CD1c-positive myeloid dendritic cell (primary cell): ENCODE data around the gene NECAP2.
"Not testable (repeated sequence)": the region's sequence is repeated elsewhere in the genome, so short reads cannot be mapped to it uniquely, and the experiment has no call there.

Experiments used
- DNase-seq: peaks from one replicate; pipeline ENCODE4 v3.0.0-alpha.2; 2016; ENCODE audit errors: extremely low spot score

The NECAP2 gene

DNA sequence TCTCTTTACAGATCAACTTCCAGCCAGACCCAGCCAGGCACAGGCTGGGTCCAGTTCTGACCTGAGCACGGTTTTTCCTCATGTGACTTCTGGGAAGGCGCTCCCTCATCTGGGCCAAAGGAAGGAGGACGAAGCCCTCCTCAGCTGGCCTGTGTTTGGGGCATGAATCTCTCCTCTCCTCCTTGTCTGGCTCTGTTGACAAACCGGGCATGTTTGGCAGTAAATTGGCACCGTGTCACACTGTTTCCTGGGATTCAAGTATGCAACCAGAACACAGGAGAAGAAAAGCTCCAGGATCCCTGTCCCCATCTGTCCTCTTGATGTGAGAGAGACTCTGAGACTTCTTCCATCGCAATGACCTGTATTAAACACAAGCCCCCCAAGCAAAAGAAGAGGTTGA lies 18.3 kb downstream of the NECAP2 start:
- DNase-seq = no peak

DNA sequence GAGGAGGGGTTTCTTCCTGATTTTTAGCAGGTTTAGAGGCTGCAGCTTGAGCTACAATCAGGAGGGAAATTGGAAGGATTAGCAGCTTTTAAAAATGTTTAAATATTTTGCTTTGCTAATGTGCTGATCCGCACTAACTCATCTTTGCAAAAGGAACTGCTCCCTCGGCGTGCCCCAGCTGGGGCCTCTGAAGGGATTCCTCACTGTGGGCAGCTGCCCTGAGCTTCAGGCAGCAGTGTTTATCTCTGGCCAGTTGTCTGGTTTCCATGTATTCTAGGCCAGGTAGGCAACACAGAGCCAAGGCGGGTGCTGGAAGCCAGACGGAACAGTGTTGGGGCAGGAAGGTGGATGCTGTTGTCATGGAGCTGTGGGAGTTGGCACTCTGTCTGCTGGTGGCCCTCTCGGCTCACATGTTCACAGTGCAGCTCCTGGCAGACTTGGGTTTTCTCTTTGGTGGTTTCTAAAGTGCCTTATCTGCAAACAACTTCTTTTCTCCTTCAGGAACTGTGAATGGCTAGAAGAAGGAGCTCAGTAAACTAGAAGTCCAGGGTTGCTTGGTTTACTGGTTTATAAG lies 18.9 kb downstream of the NECAP2 start:
- no peak for DNase-seq

DNA sequence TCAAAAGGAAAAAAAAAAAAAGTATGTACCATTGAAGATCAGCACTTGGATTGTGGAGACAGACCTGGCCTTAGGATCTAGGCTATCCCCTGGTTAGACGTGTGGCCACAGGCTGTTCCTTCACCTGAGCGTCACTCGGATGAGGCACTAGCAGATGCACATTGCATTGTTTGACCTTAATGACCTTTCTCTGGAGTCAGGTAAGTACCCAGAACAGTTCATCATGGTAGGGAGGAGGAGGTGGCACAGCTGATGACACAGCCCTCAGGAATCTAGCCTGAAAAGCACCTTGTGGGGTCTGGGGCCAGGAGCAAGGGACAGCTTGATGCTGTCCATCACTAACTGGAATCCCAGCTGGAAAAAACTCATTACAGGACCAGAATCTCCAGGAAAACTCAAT lies 21.2 kb downstream of the NECAP2 start:
- no peak for DNase-seq

DNA sequence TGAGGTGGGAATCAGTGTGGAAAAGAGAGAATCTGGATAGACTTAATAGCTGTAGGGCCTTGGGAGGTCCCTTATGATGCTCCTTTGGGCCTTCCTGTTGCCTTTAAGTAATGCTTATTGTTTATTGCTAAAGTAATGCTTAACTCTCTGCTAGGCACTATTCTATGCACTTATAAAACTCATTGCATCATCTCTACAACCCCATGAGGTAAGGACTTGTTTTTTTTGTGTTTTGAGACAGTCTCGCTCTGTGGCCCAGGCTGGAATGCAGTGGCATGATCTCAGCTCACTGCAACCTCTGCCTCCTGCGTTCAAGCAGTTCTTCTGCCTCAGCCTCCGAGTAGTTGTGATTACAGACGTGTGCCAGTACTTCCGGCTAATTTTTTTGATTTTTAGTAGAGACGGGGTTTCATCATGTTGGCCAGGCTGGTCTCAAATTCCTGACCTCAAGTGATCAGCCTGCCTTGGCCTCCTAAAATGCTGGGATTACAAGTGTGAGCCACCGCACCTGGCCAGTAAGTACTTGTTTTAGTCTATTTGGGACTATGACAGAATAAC lies 22.3 kb downstream of the NECAP2 start:
- DNase-seq = no peak

DNA sequence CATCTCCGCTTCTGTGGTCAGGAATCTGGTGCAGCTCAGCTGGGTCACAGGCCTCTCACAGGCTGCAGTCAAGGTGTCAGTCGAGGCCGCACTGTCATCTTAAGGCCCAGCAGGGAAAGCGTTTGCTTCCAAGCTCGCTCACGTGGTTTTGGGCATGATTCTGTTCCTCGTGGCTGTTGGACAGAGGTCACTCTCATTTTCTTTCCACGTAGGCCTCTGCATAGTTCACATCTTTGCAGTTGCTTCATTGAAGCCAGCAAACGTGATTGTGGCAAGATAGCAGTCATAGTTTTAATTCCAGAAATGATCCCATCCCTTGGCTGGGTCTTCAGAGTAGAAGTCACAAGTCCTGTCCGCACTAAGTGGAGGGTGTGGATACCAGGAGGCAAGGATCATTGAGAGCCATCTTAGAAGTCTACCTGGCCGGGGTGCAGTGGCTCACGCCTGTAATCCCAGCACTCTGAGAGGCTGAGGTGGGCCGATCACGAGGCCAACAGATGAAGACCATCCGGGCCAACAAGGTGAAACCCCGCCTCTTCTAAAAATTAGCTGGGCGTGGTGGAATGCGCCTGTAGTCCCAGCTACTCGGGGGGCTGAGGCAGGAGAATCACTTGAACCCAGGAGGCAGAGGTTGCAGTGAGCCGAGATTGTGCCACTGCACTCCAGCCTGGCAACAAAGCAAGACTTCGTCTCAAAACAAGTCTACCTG lies 24.5 kb downstream of the NECAP2 start:
- no peak for DNase-seq

DNA sequence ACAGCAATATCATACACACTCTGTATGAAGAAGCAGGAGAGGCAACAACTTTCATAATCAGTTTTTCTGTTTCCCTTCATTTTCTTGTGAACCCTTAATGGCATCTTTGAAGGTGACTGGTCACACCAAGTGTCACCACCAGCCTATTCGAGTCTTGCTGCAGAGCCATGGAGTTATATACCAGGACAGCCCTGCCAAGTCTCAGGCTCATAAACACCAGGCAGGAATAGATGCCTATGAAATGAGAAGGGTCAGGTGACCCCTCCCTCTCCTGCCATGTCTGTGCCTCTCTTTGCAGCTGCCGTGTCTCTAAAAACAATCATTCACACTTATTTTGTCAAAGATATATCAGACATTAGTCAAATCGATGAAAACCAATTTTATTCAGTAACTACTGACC lies 28.0 kb downstream of the NECAP2 start:
- no peak for DNase-seq

DNA sequence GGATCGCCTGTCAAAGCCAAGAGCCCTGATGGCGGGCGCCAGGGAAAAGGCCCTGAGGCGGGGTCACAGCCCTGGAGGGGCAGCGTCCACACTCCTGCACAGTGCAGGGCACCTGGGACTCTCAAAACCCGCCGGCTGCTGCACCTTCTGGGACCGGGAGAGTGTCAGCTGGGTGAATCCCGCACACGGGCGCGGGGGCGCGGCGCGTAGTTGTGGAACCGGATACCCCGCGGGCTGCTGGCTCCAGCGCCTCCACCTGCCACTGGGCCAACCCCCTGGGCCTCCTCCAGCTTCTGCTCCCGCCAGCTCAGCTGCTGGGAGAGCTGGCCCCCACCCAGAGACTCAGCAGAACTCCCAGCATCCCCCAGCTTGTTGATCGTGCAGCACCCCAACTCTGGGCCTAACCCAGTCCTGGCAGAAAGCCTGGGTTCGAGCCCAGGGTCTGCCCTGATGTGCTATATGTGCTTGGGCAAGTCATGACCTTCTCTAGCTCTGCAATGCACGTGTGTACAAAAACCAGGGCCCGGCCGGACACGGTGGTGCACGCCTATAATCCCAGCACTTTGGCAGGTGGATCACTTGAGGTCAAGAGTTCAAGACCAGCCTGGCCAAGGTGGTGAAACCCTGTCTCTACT lies 33.8 kb downstream of the NECAP2 start:
- no peak for DNase-seq

DNA sequence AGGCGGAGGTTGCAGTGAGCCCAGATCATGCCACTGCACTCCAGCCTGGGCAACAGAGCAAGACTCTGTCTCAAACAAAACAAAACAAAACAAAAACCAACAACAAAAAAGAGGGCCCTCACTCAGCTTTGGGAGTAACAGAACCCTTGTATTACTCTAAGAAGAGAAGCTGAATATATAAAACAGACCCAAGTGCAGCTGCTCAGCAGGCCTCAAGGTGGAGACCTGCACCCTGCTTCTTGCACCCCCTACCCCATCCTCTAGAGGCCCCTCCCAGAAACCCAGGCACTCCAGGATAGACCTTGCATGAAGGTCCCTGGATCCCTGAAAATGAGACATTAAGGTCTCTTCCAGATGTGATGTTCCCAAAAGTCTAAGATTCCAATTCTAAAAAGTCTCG lies 34.4 kb downstream of the NECAP2 start:
- not testable (repeated sequence) for DNase-seq

DNA sequence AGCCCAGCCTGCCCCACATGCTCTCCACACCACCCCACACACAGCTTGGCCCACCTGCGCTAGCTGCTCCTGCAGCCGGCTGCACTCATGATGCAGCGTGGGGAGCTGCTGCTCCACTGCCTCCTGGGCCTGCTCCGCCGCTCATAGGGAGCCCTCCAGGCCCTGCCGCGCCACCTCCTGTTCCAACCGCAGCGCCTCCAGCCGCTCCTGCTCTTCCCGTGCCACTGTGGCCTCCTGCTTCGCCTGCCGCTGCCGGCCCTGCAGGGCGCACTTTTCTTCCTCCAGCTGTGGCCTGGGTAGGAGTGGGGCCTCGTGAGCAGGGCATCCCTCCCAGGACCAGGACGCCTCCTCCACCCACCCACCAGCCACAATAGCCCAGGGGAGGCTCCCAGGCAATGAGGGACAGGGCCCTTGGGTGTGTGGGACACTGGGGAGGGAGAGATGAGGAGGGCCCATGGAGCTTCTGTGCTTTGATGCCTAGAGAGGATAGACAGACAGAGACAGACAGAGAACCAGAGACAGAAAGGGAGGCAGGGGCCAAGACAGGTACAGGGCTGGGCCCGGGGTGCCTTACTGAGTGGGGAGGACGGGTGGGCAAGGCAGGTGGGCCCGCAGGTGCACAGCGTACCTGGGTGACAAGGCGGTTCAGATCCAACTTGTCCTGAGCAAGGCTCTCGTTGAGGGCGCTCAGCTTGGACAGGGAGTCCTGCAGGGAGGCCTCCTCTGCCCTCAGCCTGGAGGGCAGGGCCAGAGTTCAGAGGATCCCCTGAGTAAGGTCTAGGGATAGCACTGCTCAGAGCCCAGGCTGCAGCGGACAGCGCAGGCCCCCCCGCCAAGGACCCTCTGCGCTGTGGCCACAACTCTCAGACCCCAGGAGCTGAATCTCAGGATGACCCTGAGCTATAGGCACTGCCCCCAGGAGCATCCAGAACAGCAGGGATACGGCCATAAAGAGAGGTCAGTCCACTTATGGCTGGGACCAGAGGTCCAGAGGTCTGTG lies 35.5 kb downstream of the NECAP2 start:
- DNase-seq = not testable (repeated sequence)

DNA sequence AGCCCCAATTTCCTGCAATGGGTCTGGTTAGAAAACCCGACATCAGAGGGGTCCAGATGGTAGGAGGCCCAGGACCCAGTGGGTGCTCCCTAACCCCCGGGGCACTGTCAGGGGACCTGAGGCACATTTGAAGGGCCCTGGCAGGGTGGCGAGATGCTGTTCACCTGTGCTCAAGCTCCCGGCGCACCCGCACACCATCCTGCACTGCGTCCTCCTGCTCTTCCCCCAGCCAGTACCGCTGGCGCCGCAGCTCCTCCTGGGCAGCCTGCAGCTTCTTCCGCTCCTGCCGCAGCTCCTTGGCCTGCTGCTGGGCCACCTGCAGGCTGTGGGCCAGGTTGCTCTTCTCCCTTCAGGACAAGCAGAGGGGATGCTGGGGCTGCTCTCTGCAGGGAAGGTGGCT lies 37.6 kb downstream of the NECAP2 start:
- no peak for DNase-seq

DNA sequence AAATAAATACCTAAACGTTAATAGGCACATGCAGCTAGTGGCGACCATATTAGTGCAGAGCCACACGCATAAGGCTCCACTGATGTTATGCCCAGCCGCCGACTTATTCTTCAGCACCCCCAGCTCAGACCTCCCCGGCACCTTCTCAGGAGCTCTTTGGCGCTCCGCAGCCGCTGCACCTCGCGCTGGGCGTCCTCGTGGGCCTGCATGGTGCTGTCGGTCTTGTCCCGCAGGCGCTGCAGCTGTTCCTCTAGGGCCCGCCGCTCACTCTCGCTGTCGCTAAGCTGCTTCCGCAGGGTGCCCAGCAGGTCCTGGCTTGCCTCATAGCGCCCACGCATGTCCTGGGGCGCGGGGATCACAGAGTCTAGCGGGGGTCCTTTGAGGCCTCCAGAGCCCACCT lies 42.6 kb downstream of the NECAP2 start:
- DNase-seq = not testable (repeated sequence)

DNA sequence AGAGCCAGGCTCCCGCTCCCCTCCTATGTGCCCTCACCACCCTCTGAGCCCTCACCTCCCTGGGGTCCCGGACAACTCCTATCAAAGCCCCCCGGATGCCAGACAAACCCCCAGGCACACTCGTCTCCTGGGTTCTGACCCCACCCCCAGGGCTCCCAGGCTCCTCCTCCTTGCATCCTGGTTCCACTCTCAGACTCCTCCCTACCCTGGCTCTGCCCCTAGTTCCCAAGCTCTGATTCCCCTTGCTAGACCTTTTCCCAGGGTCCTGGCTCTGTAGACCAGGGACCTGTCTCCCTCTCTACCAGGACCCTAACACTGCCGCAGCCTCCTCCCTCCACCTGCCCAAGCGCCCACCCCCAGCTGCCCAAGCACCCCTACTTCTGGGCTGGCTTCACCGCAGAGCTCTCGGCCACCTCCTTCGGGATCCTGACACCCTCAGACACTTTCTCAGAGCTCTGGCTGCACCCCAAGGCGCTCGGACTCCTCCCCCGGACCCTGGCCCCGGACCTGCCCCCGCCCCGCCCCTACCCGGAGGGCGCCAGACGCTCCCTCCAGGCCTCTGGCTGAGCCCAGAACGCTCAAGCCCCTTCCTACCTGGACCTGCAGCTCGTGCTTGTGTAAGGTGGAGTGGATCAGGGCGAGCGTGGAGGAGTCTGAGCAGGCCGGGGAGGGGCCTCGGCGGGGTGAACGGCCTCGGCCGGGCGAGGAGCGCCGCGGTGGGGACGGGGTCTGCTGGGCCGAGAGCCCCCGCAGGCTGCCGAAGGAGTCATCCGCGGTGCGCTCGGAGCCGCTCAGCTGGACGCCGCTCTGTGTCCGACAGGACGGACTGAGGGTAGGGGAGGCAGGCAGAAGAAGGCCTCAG lies 43.3 kb downstream of the NECAP2 start:
- not testable (repeated sequence) for DNase-seq

DNA sequence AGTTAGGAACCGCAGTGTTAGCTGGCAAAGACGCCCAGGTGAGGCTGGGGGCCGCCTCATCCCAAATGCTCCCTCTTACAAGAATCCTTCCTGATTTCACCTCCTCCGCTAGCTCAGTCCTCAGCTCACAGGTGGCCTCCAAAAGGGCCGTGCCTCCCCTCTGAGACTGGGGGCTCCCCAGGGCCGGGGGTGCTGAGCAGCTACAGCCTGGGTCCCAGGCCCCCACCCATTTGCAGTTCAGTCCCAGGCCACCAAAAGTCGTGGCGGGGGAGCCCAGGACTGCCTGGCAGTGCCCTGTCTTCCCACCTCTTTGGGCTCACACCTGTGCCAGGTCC lies 43.9 kb downstream of the NECAP2 start:
- no peak for DNase-seq

DNA sequence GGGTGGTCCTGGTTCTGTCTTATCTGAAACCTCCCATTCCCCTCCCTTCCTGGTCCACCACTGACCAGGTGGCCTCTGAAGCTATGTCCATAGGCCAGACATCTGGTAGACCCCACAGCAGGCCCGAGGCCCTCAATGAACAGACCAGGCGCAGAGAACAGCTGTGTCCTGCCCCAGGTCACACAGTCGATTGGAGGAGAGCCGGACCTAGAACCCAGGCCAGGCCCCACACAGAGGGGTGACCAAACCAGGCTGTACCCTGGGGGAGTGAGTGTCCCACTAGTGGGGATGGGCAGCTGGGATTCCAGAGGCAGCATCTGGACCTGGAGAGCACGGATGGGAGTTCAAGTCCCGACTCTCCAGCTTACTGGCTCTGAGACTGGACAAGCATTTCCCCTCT lies 44.4 kb downstream of the NECAP2 start:
- DNase-seq = no peak

DNA sequence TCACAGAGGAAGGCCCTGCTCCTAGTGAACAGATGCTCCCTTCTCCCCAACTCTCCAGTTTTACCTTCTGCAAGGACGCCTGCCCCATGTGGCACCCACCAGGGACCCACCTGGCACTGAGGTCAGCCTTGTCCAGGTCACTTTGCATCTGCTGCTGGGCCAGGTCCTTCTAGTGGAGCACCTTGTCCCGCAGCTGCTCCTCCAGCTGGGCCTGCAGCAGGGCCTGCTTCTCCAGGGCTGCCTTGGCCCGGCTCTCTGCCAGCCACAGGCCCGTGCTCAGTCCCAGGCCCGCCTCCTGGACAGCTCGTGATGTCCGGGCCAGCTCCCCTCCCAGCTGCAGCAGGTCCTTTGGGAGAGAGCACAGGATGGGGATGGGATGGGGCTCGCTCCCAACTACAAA lies 45.8 kb downstream of the NECAP2 start:
- DNase-seq = not testable (repeated sequence)

DNA sequence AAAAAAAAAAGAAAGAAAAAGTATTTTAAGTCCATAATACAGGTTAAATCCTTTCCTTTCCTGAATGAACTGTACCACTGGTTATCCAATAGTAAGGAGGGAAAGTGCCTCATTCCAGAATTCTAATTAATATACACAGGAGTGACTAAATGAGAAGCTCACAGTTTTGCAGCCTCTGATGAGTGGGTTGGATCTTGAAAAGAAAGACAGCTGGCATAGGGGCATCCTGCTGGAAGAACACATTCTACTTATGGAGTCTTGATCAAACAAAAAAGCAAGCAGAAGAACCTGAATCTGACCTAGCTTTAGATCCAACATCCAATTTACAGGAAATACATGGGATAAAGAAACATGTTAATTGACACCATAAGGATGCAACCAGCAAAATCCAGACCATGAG lies 46.5 kb downstream of the NECAP2 start:
- not testable (repeated sequence) for DNase-seq

DNA sequence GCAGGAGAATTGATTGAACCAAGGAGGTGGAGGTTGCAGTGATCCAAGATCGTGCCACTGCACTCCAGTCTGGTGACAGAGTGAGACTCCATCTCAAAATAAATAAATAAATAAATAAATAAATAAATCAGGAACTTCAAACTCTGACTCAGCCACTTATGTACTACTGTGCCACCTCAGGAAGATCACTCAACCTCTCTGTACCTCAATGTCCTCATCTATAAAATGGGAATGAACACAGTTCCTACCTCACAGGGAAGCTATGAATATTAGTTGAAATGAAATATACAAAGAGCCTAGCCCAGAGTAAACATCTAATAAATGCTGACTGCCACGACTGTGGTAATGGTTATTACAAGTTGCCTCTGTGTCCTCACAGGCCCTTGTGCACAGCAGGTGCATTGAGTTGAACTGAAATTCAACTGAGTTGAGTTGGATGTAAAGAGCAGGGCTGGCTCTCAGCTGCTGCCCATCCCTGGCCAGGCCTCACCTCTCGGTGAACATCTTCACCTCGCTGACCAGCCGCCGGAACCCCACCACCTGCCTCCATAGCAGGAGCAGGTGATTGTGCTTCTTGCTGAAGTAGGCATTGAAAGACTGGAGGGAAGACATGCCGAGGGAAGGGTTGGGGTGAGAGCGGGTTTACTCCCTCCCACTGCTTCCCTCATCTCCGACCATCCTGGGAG lies 48.8 kb downstream of the NECAP2 start:
- not testable (repeated sequence) for DNase-seq

DNA sequence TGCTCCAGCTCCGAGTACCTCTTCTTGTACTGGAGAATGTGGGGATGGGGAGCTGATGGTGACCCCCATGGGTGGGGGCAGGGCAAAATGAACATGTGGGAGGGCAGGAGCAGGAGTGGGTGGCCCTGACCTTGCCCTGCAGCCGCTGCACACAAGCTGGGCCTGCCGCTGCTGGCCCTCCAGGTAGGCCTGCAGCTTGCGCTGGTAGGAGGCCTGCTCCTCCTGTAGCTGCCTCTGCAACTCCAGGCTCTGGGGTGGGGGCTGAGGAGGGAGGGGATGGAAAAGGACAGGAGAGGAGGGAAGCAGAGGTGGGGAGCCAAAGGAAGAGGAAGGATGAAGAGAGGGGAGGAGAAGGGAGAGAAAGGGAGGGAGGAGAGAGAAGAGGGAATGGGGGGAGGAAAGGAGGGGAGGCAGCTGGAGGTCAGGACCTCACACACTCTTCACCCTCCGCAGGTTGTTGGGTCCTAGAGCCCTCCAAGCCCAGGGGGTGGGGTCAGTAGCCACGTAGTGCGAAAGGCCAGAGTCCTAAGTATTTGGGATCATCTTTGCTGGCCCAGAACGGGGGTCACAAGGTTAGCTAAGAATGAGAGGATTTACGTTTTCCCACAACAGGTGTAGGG lies 50.6 kb downstream of the NECAP2 start:
- DNase-seq = no peak

DNA sequence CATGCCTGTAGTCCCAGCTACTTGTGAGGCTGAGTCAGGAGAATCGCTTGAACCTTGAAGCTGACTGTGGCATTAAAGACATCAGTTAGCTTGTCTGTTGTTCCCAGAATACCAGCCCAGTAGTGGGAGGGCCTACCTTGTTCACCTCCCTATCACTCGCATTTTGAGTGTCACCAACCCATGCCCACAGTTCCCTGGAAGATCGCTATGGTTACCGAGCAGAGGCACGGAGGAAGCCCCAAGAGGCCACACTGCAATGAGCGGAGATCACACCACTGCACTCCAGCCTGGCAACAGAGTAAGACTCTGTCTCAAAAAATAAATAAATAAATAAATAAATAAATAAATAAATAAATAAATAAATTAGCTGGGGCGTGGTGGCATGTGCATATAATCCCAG lies 52.4 kb downstream of the NECAP2 start:
- not testable (repeated sequence) for DNase-seq

DNA sequence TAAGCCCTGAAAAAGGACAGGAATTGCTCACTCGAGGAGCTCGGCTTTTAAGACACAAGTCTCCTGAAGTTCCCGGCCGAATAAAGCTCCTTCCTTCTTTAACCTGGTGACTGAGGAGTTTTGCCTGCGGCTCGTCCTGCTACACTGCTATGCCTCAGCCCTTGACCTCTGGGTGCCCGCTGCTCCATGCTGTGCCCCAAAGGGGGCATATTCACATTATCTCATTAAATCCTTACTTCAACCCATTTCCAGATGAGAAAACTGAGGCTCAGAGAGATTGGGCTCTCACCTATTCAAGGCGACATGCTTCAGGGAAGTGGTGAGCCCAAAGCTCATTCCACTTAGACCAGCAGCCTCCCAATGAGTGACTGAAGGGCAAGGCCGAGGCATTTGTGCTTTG lies 53.2 kb downstream of the NECAP2 start:
- DNase-seq = not testable (repeated sequence)
